Liver (tissue), 9 donors: Measurements from ENCODE around the gene EIF4B. TPM values are rescaled to one million over a fixed set of nuclear protein-coding genes. Genes with fewer than 3 reads are reported as not detected.

Source experiments
- DNase-seq: peaks from one replicate; pipeline ENCODE4 v3.0.0-alpha.2; 2017; ENCODE audit warnings: low spot score
- H3K27ac ChIP-seq, 2 donors: one replicate each; pipeline ENCODE4 v1.7.0; 2013; ENCODE audit warnings: inconsistent platforms in 2 of 2, low read length in 2 of 2, control low read depth in 1 of 2, low read depth in 1 of 2, mild to moderate bottlenecking in 1 of 2
- H3K27me3 ChIP-seq, 4 donors: one replicate each; pipeline versions ENCODE4 v1.6.1 to v1.7.0; 2013; ENCODE audit warnings: low read length in 3 of 4, inconsistent platforms in 1 of 4, mild to moderate bottlenecking in 1 of 4, moderate library complexity in 1 of 4; ENCODE audit not compliant: control insufficient read depth in 4 of 4, insufficient read depth in 4 of 4
- H3K36me3 ChIP-seq, 4 donors: one replicate each; pipeline versions ENCODE4 v1.6.1 to v1.7.0; 2013; ENCODE audit warnings: low read length in 3 of 4, mild to moderate bottlenecking in 3 of 4, low read depth in 1 of 4, moderate library complexity in 1 of 4; ENCODE audit not compliant: control insufficient read depth in 4 of 4, insufficient read depth in 3 of 4
- H3K4me1 ChIP-seq, 4 donors: one replicate each; pipeline versions ENCODE4 v1.6.1 to v1.7.0; 2013; ENCODE audit warnings: low read length in 3 of 4, mild to moderate bottlenecking in 3 of 4, moderate library complexity in 1 of 4; ENCODE audit not compliant: control insufficient read depth in 4 of 4, insufficient read depth in 4 of 4
- H3K4me3 ChIP-seq, 3 donors: one replicate each; pipeline versions ENCODE4 v1.6.1 to v1.7.0; 2013; ENCODE audit warnings: low read length in 3 of 3, control low read depth in 1 of 3, low read depth in 1 of 3, mild to moderate bottlenecking in 1 of 3
- H3K9ac ChIP-seq, 2 donors: one replicate each; pipeline ENCODE4 v1.7.0; 2013; ENCODE audit warnings: low read length in 2 of 2, mild to moderate bottlenecking in 2 of 2, moderate library complexity in 2 of 2, control low read depth in 1 of 2, low read depth in 1 of 2
- H3K9me3 ChIP-seq, 4 donors: one replicate each; pipeline versions ENCODE4 v1.6.1 to v1.7.0; 2013; ENCODE audit warnings: low read length in 3 of 4; ENCODE audit not compliant: control insufficient read depth in 4 of 4
- EGR1 ChIP-seq, 2 donors: IDR thresholded peaks; 2 replicates each; pipeline ENCODE4 v1.6.1; 2016 to 2018; ENCODE audit warnings: antibody characterized with exemption in 2 of 2, low read depth in 2 of 2
- FOXA1 ChIP-seq: IDR thresholded peaks from 2 replicates; pipeline ENCODE4 v1.6.1; 2016; ENCODE audit warnings: antibody characterized with exemption
- FOXA2 ChIP-seq: IDR thresholded peaks from 2 replicates; pipeline ENCODE4 v1.6.1; 2016; ENCODE audit warnings: antibody characterized with exemption
- GABPA ChIP-seq, 2 donors: IDR thresholded peaks in 1 of 2; conservative IDR thresholded peaks in 1 of 2; 2 replicates each; pipeline ENCODE4 v1.6.1; 2016; ENCODE audit warnings: antibody characterized with exemption in 2 of 2, mild to moderate bottlenecking in 1 of 2, moderate library complexity in 1 of 2
- HNF4A ChIP-seq, 2 donors: conservative IDR thresholded peaks; 2 replicates each; pipeline ENCODE4 v1.6.1; 2016; ENCODE audit warnings: antibody characterized with exemption in 2 of 2, mild to moderate bottlenecking in 2 of 2
- HNF4G ChIP-seq: IDR thresholded peaks from 2 replicates; pipeline ENCODE4 v1.6.1; 2016; ENCODE audit warnings: antibody characterized with exemption
- JUND ChIP-seq, 2 donors: IDR thresholded peaks; 2 replicates each; pipeline ENCODE4 v1.6.1; 2016; ENCODE audit warnings: antibody characterized with exemption in 2 of 2
- NR2F2 ChIP-seq: IDR thresholded peaks from 2 replicates; pipeline ENCODE4 v1.6.1; 2016; ENCODE audit warnings: antibody characterized with exemption
- RAD21 ChIP-seq, 2 donors: IDR thresholded peaks; 2 replicates each; pipeline ENCODE4 v1.6.1; 2016; ENCODE audit warnings: antibody characterized with exemption in 2 of 2, mild to moderate bottlenecking in 2 of 2
- RXRA ChIP-seq, 2 donors: IDR thresholded peaks; 2 replicates each; pipeline ENCODE4 v1.6.1; 2017 to 2018; ENCODE audit warnings: antibody characterized with exemption in 2 of 2, mild to moderate bottlenecking in 1 of 2
- SP1 ChIP-seq: IDR thresholded peaks from 2 replicates; pipeline ENCODE4 v1.6.1; 2018; ENCODE audit warnings: antibody characterized with exemption, mild to moderate bottlenecking
- TAF1 ChIP-seq: conservative IDR thresholded peaks from 2 replicates; pipeline ENCODE4 v1.6.1; 2016; ENCODE audit warnings: antibody characterized with exemption, mild to moderate bottlenecking
- YY1 ChIP-seq: IDR thresholded peaks from 2 replicates; pipeline ENCODE4 v1.6.1; 2016; ENCODE audit warnings: antibody characterized with exemption, mild to moderate bottlenecking
- WGBS: extraction: QIAGEN DNeasy Blood & Tissue Kit; methylation state at CpG from one replicate; pipeline ENCODE4 v1.1.7; 2013; 5-methylcytosine and 5-hydroxymethylcytosine counted together
- polyA plus RNA-seq, 2 donors: library from polyadenylated mRNA; stranded (reverse) in 1 of 2; unstranded in 1 of 2; fragments of 200-250 nt in 1 of 2; fragments of >200 nt in 1 of 2; fragmentation: Nextera tagmentation in 1 of 2; extraction: Ambion mirVana in 1 of 2; gene quantifications; one replicate each; pipeline versions ENCODE4 v1.2.1 to v1.2.3, GENCODE V29; 2013 to 2015
- total RNA-seq, 2 donors: library from RNA; depleted of rRNA; stranded (reverse); fragments of >200 nt; gene quantifications; one replicate each; pipeline ENCODE4 v1.2.3, GENCODE V29; 2014
- TF ChIP-seq, protein P1 (sequence below): IDR thresholded peaks from 2 replicates; pipeline ENCODE4 v1.6.1; 2016; ENCODE audit warnings: antibody characterized with exemption
- TF ChIP-seq, protein P2 (sequence below): IDR thresholded peaks from 2 replicates; pipeline ENCODE4 v1.6.1; 2016; ENCODE audit warnings: antibody characterized with exemption
- TF ChIP-seq, protein P3 (sequence below): IDR thresholded peaks from 2 replicates; pipeline ENCODE4 v1.6.1; 2016; ENCODE audit warnings: antibody characterized with exemption
- TF ChIP-seq, protein P4 (sequence below): fragments of 150-350 bp; IDR thresholded peaks from 2 replicates; pipeline ENCODE4 v1.5.1; 2017; ENCODE audit warnings: improper control_type of control experiment, low read depth, low read length; ENCODE audit not compliant: missing input control
- TF ChIP-seq, protein P5 (sequence below): IDR thresholded peaks from 2 replicates; pipeline ENCODE4 v1.6.1; 2016; ENCODE audit warnings: antibody characterized with exemption, mild to moderate bottlenecking
- donor health status: healthy.
- donor health status: healthy.
- donor health status: healthy.
- donor health status: healthy.
- donor health status: healthy.

Gene EIF4B
- total and polyA plus RNA-seq, 4 donors: 32.1 to 273 (median 169) TPM

DNA sequence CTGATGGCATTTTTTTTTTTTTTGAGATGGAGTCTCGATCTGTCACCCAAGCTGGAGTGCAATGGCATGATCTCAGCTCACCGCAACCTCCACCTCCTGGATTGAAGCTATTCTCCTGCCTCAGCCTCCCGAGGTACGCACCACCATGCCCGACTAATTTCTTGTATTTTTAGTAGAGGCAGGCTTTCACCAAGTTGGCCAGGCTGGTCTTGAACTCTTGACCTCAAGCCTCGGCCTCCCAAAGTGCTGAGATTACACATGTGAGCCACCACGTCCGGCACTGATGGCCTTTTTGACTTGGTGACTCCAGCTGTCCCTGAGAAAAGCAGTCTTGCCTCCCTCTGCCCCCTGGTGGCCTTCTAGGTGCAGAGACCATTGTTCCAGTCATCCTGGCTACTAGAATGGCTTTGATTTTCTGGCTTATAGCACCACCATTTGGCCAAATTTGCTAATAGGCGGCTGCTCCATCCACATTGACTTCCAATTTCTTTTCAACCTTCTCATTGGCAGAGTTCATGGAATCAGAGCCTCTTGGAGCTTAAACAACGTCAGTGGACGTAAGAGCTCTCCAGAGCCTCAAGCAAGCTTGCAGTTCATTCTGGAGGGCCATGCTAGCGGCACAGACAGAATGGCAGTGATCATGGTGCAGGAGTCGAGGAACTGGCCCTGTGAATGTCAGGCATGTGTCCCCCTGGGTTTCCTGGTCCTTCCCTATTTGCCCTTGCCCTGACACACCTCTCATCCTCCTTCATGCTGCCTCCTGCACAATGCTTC, 25.4 kb upstream of the EIF4B start:
- Histone ChIP-seq H3K9me3 (no peaks in the 10 kb centered on the region), H3K27ac (no peak overlapping the region), H3K27me3 (no peaks in the 10 kb centered on the region), H3K9ac (no peak overlapping the region), H3K4me3 (no peak overlapping the region), H3K36me3 (no peaks in the 10 kb centered on the region), H3K4me1 (peaks cover 0 to 7% (median 1%) of the 10 kb centered on the region in 4 donors)
- WGBS: 27% methylated on average over 13 of the region's 13 CpGs
- TF ChIP-seq, protein P1, sequence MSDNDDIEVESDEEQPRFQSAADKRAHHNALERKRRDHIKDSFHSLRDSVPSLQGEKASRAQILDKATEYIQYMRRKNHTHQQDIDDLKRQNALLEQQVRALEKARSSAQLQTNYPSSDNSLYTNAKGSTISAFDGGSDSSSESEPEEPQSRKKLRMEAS: no peak
- TF ChIP-seq, protein P2, sequence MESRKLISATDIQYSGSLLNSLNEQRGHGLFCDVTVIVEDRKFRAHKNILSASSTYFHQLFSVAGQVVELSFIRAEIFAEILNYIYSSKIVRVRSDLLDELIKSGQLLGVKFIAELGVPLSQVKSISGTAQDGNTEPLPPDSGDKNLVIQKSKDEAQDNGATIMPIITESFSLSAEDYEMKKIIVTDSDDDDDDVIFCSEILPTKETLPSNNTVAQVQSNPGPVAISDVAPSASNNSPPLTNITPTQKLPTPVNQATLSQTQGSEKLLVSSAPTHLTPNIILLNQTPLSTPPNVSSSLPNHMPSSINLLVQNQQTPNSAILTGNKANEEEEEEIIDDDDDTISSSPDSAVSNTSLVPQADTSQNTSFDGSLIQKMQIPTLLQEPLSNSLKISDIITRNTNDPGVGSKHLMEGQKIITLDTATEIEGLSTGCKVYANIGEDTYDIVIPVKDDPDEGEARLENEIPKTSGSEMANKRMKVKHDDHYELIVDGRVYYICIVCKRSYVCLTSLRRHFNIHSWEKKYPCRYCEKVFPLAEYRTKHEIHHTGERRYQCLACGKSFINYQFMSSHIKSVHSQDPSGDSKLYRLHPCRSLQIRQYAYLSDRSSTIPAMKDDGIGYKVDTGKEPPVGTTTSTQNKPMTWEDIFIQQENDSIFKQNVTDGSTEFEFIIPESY: no peak
- peak; percentile 17 for TF ChIP-seq FOXA1
- peak; percentile 95 for TF ChIP-seq NR2F2
- TF ChIP-seq JUND (IDR thresholded peaks at IDR 0.05): no peak
- peak; percentile 100 for TF ChIP-seq RAD21 (IDR thresholded peaks at IDR 0.05)
- TF ChIP-seq, protein P3, sequence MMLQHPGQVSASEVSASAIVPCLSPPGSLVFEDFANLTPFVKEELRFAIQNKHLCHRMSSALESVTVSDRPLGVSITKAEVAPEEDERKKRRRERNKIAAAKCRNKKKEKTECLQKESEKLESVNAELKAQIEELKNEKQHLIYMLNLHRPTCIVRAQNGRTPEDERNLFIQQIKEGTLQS: peak; percentile 44
- no peak for TF ChIP-seq FOXA2
- no peak for TF ChIP-seq EGR1 (IDR thresholded peaks at IDR 0.05; ENCODE audit: low read depth in 2 of 2)
- TF ChIP-seq, protein P4, sequence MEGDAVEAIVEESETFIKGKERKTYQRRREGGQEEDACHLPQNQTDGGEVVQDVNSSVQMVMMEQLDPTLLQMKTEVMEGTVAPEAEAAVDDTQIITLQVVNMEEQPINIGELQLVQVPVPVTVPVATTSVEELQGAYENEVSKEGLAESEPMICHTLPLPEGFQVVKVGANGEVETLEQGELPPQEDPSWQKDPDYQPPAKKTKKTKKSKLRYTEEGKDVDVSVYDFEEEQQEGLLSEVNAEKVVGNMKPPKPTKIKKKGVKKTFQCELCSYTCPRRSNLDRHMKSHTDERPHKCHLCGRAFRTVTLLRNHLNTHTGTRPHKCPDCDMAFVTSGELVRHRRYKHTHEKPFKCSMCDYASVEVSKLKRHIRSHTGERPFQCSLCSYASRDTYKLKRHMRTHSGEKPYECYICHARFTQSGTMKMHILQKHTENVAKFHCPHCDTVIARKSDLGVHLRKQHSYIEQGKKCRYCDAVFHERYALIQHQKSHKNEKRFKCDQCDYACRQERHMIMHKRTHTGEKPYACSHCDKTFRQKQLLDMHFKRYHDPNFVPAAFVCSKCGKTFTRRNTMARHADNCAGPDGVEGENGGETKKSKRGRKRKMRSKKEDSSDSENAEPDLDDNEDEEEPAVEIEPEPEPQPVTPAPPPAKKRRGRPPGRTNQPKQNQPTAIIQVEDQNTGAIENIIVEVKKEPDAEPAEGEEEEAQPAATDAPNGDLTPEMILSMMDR: peak; percentile 100
- peak; percentile 67 for TF ChIP-seq YY1
- no peak for TF ChIP-seq TAF1
- TF ChIP-seq HNF4A (conservative IDR thresholded peaks at IDR 0.05): peak; percentile 33 to 59
- TF ChIP-seq HNF4G: peak; percentile 47
- no peak for TF ChIP-seq GABPA (IDR thresholded peaks at IDR 0.05 in 1 of 2, conservative IDR thresholded peaks at IDR 0.05 in 1 of 2)
- TF ChIP-seq, protein P5, sequence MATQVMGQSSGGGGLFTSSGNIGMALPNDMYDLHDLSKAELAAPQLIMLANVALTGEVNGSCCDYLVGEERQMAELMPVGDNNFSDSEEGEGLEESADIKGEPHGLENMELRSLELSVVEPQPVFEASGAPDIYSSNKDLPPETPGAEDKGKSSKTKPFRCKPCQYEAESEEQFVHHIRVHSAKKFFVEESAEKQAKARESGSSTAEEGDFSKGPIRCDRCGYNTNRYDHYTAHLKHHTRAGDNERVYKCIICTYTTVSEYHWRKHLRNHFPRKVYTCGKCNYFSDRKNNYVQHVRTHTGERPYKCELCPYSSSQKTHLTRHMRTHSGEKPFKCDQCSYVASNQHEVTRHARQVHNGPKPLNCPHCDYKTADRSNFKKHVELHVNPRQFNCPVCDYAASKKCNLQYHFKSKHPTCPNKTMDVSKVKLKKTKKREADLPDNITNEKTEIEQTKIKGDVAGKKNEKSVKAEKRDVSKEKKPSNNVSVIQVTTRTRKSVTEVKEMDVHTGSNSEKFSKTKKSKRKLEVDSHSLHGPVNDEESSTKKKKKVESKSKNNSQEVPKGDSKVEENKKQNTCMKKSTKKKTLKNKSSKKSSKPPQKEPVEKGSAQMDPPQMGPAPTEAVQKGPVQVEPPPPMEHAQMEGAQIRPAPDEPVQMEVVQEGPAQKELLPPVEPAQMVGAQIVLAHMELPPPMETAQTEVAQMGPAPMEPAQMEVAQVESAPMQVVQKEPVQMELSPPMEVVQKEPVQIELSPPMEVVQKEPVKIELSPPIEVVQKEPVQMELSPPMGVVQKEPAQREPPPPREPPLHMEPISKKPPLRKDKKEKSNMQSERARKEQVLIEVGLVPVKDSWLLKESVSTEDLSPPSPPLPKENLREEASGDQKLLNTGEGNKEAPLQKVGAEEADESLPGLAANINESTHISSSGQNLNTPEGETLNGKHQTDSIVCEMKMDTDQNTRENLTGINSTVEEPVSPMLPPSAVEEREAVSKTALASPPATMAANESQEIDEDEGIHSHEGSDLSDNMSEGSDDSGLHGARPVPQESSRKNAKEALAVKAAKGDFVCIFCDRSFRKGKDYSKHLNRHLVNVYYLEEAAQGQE: no peak
- peak; percentile 58 to 83 for TF ChIP-seq RXRA (IDR thresholded peaks at IDR 0.05)
- TF ChIP-seq SP1: peak; percentile 53
- peak; percentile 79 for DNase-seq
